ENCODE results near the gene MAP1B.

- TF ChIP-seq CTCF (IDR thresholded peaks at IDR 0.05; ENCODE audit: borderline replicate concordance, extremely low read depth, low read length, poor library complexity, severe bottlenecking) (no peak), EZH2 (IDR thresholded peaks at IDR 0.05; ENCODE audit: borderline replicate concordance, low read depth, low read length, severe bottlenecking) (no peak)
Measured at GRCh38 chr5:72252574-72253155, 145.4 kb downstream of the MAP1B start.
